Measurements from ENCODE around the gene CTSD.

Gene CTSD

GRCh38 chr11:1729692-1730011 is 34.1 kb downstream of the CTSD start:
- DNase-seq (ENCODE audit: low read depth, low spot score) = no peak

DNA sequence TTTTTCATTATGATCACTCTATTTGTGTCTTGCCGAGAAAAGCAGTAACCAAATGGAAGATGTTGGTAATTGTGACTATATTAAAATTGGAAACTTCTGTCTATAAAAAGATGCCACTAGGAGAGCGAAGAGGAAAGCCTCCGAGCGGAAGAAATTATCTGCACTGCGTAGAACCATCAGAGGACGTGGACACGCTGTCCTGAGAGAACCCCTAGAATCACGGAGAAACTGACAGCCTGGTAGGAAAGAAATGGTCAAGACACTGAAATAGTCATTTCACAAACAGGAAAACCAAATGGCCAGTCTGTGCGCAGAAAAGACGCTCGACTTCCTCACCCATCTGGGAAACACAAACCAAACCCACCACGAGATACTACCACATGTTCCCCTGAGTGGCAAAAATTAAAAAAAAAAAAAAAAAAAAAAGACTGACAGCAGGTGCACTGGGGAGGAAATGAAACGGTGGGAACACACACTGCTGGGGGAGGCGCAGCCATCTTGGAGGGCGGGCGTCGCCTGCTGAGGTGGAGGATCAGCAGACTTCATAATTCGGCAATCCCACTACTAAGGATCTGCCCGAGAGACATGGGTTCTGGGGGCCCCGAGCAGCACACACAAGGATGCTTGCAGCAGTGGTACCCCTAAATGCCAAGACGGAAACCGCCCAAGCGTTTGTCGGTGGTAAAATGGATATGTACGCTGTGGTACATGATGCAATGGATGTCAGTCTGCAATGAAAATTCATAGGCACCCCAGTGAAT is 34.6 kb downstream of the CTSD start:
- no peak for DNase-seq (ENCODE audit: low read depth, low spot score)

GRCh38 chr11:1728301-1728700 is 35.4 kb downstream of the CTSD start:
- no peak for DNase-seq (ENCODE audit: low read depth, low spot score)

DNA sequence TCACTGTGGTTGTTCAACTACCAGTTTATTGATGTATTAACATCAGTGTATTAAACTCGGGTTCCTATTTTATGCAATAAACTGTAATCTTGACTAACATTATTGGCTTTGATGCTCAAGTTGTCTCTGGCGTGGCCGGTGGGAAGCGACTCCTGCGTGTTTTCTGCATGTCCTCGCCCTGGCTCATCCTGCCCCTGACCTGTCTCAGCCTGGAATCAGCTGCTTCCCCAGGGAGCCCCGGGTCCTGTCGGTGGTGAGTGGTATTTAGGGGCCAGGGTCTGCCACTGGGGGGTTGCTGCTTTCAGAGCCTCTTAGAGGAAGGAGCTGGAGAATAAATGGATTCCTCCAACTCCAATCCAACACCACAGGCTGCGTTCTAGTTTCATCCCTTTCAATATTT is 35.9 kb downstream of the CTSD start:
- no peak for DNase-seq (ENCODE audit: low read depth, low spot score)

DNA sequence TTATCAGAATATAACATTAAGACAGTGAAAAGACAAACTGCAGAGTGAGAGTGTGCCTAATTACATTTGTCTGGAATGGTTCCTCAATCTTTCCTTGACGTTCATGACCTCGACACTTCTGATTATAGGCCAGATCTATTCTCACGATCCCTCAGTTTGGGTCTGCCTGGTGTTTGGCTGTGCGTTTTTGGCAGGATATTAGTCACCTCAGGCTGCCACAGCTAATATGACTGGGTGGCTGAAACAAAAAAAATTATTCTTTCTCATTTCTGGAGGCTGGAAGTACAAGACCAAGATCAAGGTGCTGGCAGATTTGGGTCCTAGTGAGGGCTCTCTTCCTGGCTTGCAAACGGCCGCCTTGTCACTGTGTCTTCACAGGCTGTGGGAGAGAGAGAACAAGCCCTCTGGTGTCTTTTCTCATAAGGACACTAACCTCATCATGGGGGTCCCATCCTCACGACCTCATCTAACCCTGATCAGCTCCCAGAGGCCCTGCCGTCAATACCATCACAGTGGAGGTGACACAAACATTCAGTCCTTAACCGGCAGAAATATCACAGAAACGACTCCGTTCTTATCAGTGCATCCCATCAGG is 36.5 kb downstream of the CTSD start:
- DNase-seq (ENCODE audit: low read depth, low spot score) = no peak

- no peak for DNase-seq (ENCODE audit: low read depth, low spot score)
These were observed 43.9 kb downstream of the CTSD start for GRCh38 chr11:1719781-1720180.

DNA sequence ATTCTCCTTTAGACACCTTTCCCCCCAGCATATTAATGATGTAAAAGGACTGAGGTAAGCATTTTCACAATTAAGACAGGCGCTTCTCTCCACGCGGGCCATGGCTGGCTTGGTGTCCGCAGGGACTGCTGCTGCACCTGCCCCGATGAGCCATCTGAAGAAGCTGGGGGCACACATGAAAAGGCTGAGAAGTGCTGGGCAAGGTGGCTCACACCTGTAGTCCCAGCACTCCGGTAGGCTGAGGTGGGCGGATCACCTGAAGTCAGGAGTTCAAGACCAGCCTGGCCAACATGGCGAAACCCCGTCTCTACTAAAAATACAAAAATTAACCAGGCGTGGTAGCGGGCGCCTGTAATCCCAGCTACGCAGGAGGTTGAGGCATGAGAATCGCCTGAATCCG is 45.4 kb downstream of the CTSD start:
- DNase-seq (ENCODE audit: low read depth, low spot score) = no peak

- no peak for DNase-seq (ENCODE audit: low read depth, low spot score)
These were observed 46.0 kb downstream of the CTSD start for GRCh38 chr11:1717745-1718144.

- no peak for DNase-seq (ENCODE audit: low read depth, low spot score)
These were observed 48.5 kb downstream of the CTSD start for GRCh38 chr11:1714908-1715885.

DNA sequence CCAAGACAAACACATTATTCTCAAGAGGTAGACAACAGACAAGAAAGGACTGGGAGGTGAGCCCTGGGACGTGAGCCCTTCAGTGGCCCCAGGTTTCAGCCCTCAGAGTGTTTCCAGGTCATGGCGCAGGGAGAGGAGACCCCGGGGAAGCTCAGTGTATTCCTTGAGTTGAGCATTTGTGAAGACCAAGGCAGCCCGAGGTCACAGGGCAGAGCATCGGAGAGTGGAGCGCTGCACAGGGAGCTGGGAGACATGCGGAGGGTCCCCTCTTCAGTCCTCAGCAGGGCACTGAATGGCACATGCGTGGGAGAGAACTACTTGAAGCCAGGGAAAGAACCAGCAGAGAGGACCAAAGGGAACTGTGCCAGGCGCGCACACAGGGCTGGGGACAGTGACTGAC is 55.0 kb downstream of the CTSD start:
- DNase-seq (ENCODE audit: low read depth, low spot score) = no peak

- DNase-seq (ENCODE audit: low read depth, low spot score) = no peak
These were observed 56.0 kb downstream of the CTSD start for GRCh38 chr11:1707751-1708150.

DNA sequence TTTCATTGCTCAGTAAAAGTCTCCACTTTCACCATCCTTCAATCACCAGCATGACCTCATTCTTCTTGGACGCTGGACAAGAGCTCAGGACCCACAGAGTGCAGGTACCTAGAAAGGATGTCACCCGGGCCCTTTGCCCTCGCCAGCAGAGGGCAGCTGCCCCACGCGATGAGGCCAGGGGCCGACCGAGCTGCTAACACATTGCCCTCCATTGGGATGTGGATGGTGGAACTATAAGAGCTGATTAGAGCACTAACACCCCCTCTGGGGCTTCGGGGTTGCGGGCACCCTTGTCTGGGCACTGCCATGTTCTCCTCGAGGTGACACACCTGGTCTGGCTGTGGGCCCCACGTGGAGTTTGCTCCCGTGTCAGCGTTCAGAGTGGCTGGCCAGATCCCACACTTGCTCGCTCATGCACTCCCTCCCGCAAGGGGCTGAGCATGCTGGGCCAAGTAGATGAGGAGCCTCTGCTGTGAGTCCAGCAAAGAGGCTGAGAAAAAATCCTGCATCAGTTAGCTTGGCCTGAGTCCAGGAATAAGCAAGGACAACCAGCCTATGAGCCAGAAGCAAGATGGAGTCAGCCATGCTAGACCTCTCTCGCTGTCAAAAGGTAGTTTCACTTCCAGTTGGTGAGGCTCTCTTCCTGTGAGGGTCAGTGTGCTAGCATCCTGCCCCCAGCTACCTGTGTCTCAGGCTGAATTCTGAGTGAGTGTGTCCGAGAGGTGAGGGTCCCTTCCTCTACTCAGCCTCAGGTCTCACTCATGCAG is 56.9 kb downstream of the CTSD start:
- no peak for DNase-seq (ENCODE audit: low read depth, low spot score)

DNA sequence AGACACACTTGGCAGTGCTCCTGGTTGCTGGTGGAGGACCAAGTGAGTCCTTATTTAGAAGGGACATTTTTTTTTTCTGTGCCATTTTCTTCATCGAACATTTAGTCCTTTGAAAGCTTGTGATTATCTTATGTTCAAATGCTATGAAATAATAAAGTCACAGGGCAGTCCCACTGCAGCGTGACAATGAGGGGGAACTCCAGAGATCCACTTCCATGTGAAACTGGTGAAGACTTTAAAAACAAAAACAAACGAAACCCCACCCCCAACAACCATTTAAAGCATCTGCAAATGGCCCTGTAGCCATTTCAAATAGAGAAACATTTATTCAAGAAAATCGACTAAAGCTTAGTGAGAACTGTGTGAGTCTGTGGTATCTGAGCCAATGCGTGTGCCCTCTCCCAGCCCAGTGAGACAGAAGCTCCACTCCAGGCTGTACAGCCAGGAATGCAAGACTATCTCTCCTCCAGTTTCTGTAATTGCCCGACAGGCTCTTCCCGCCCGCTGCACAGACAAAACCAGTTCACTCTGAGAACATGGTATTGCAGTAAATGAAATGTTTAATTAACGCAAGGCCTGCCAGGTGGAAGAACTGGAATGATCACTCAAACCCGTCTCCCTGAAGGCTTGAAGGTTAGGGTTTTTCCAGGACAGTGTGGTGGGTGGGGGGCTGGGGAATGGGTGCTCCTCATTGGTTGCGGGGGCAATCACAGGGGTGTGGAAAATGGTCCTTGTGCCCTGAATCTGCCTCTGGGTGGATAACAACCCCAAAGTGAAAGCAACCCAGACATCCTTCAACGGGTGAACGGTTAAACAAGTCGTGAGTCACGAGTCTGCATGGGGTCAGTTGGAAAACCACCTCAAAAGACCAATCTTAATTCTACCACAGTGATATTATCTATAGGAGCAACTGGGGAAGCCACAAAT is 58.3 kb downstream of the CTSD start:
- peak; percentile 47 for DNase-seq (ENCODE audit: low read depth, low spot score)

GRCh38 chr11:1703146-1703545 is 60.6 kb downstream of the CTSD start:
- DNase-seq (ENCODE audit: low read depth, low spot score) = no peak
